GM12878 (cell line): Measurements from ENCODE around the gene BIN1. TPM values are rescaled to one million over a fixed set of nuclear protein-coding genes. Genes with fewer than 3 reads are reported as not detected.

Experiments used
- ATAC-seq: fragments of 200-7000 bp; cut with Tn5 transposase; 3 replicates; pipeline ENCODE4 v1.9.1; 2020; ENCODE audit warnings: mild to moderate bottlenecking, moderate library complexity
- BruUV-seq: library from RNA; stranded (reverse); fragments of 400-500 nt; replicated peaks from 2 replicates; lab custom pipeline; 2021; lab: Mats Ljungman, UMichigan
- CTCF ChIA-PET: fragments of 300-600 bp; sonication (Branson Sonifier 250); formaldehyde crosslinking; extraction: SDS; loops from one replicate; lab custom pipeline; 2021; ENCODE audit warnings: inconsistent platforms; lab: Yijun Ruan, JAX
- POLR2A ChIA-PET: fragments of 350-600 bp; formaldehyde crosslinking; extraction: SDS; loops from one replicate; lab custom pipeline; 2021; ENCODE audit warnings: inconsistent platforms; lab: Charles Lee
- RAD21 ChIA-PET: fragments of 300-600 bp; sonication (Branson Sonifier 250); formaldehyde crosslinking; loops from one replicate; lab custom pipeline; 2023; ENCODE audit warnings: antibody characterized with exemption; ENCODE audit not compliant: unreplicated experiment; lab: Charles Lee
- SMC1A ChIA-PET: fragments of 300-600 bp; sonication (Branson Sonifier 250); formaldehyde crosslinking; loops from one replicate; lab custom pipeline; 2023; ENCODE audit not compliant: unreplicated experiment, uncharacterized antibody; lab: Charles Lee
- DNase-seq: peaks from one replicate; pipeline ENCODE4 v3.0.0-alpha.2; 2011; ENCODE audit warnings: low read depth, low spot score
- FAIRE-seq: peaks from 3 replicates; lab custom pipeline; 2011; peaks lifted over from hg19 to GRCh38; lab: Jason Lieb, UNC
- H2AFZ ChIP-seq: 2 replicates; pipeline ENCODE4 v1.6.0; 2011; ENCODE audit warnings: low read depth, low read length, control low read depth; ENCODE audit not compliant: control insufficient read depth
- H3K27ac ChIP-seq: 2 replicates; pipeline ENCODE4 v1.5.1; 2011; ENCODE audit warnings: control low read depth; ENCODE audit not compliant: control insufficient read depth, insufficient read depth
- H3K27me3 ChIP-seq, 2 experiments: replicated peaks in 1 of 2; 2 replicates each; pipeline versions ENCODE4 v1.6.0 to v1.6.1; 2011; ENCODE audit warnings: low read length in 1 of 2; ENCODE audit not compliant: control insufficient read depth in 2 of 2, insufficient read depth in 2 of 2
- H3K36me3 ChIP-seq, 2 experiments: 2 replicates each; pipeline ENCODE4 v1.5.1; 2011; ENCODE audit warnings: low read length in 1 of 2; ENCODE audit not compliant: control insufficient read depth in 2 of 2, insufficient read depth in 2 of 2
- H3K4me1 ChIP-seq: 2 replicates; pipeline ENCODE4 v1.6.1; 2011; ENCODE audit warnings: mild to moderate bottlenecking, low read length, moderate library complexity, mixed read lengths; ENCODE audit not compliant: control insufficient read depth, insufficient read depth
- H3K4me2 ChIP-seq: 2 replicates; pipeline ENCODE4 v1.6.0; 2011; ENCODE audit warnings: control low read depth; ENCODE audit not compliant: control insufficient read depth, insufficient read depth
- H3K4me3 ChIP-seq: fragments of 200-600 bp; sonication (generic); 2 replicates; pipeline ENCODE4 v1.5.1; 2016
- H3K79me2 ChIP-seq: 2 replicates; pipeline ENCODE4 v1.6.0; 2011; ENCODE audit warnings: low read length; ENCODE audit not compliant: control insufficient read depth, insufficient read depth
- H3K9ac ChIP-seq: 2 replicates; pipeline ENCODE4 v1.8.0; 2011; ENCODE audit warnings: low read length, control low read depth, mixed read lengths; ENCODE audit not compliant: control insufficient read depth, insufficient read depth
- H3K9me3 ChIP-seq: replicated peaks from 3 replicates; pipeline ENCODE4 v1.5.1; 2011; ENCODE audit warnings: mild to moderate bottlenecking, low read length; ENCODE audit not compliant: control insufficient read depth, insufficient read depth
- H4K20me1 ChIP-seq: 2 replicates; pipeline ENCODE4 v1.6.0; 2011; ENCODE audit not compliant: control insufficient read depth, insufficient read depth
- ATF2 ChIP-seq: IDR thresholded peaks from 2 replicates; pipeline ENCODE4 v1.6.1; 2012; ENCODE audit warnings: low read length, inconsistent platforms
- BRCA1 ChIP-seq: IDR thresholded peaks from 2 replicates; pipeline ENCODE4 v1.6.1; 2011; ENCODE audit warnings: low read depth, low read length, improper control_type of control experiment
- HDGF ChIP-seq: fragments of 450-650 bp; IDR thresholded peaks from 2 replicates; pipeline ENCODE4 v1.6.1; 2016; ENCODE audit warnings: antibody characterized with exemption
- IRF4 ChIP-seq: IDR thresholded peaks from 2 replicates; pipeline ENCODE4 v1.6.1; 2011; ENCODE audit warnings: low read depth, low read length
- IRF5 ChIP-seq: fragments of 450-650 bp; IDR thresholded peaks from 2 replicates; pipeline ENCODE4 v1.6.1; 2017; ENCODE audit warnings: borderline replicate concordance
- MYC ChIP-seq: IDR thresholded peaks from 2 replicates; pipeline ENCODE4 v1.6.1; 2011; ENCODE audit warnings: mild to moderate bottlenecking, low read length, moderate library complexity, inconsistent platforms; ENCODE audit not compliant: insufficient read depth, insufficient replicate concordance, insufficient read length, severe bottlenecking
- NFYB ChIP-seq: IDR thresholded peaks from 2 replicates; pipeline ENCODE4 v1.6.1; 2011; ENCODE audit warnings: low read depth, mild to moderate bottlenecking, low read length, improper control_type of control experiment, moderate library complexity; ENCODE audit not compliant: insufficient read depth
- NR2C1 ChIP-seq: fragments of 450-650 bp; IDR thresholded peaks from 2 replicates; pipeline ENCODE4 v1.6.1; 2017; ENCODE audit warnings: antibody characterized with exemption, mild to moderate bottlenecking, moderate library complexity
- POLR2A ChIP-seq: IDR thresholded peaks from 2 replicates; pipeline ENCODE4 v1.6.1; 2011; ENCODE audit warnings: low read depth, mild to moderate bottlenecking, low read length
- RELA ChIP-seq: fragments of 450-650 bp; IDR thresholded peaks from 2 replicates; pipeline ENCODE4 v1.8.0; 2014; ENCODE audit warnings: borderline replicate concordance; ENCODE audit not compliant: partially characterized antibody
- SIX5 ChIP-seq: IDR thresholded peaks from 2 replicates; pipeline ENCODE4 v1.6.1; 2011; ENCODE audit warnings: mild to moderate bottlenecking, low read depth, low read length, moderate library complexity; ENCODE audit not compliant: severe bottlenecking
- TARDBP ChIP-seq: IDR thresholded peaks from 2 replicates; pipeline ENCODE4 v1.6.1; 2016; ENCODE audit warnings: borderline replicate concordance
- ZNF384 ChIP-seq: IDR thresholded peaks from 2 replicates; pipeline ENCODE4 v1.6.1; 2012; ENCODE audit warnings: low read depth, mild to moderate bottlenecking, low read length, improper control_type of control experiment, borderline replicate concordance
- ZNF592 ChIP-seq: fragments of 450-650 bp; IDR thresholded peaks from 2 replicates; pipeline ENCODE4 v1.6.1; 2017; ENCODE audit warnings: mild to moderate bottlenecking, moderate library complexity
- ZNF622 ChIP-seq: fragments of 450-650 bp; IDR thresholded peaks from 2 replicates; pipeline ENCODE4 v1.6.1; 2017; ENCODE audit warnings: mild to moderate bottlenecking, inconsistent platforms
- WGBS: methylation state at CpG from one replicate; pipeline ENCODE4 v1.1.6; 2016; ENCODE audit warnings: low lambda C conversion rate; ENCODE audit not compliant: insufficient replicate concordance, insufficient coverage; ENCODE audit errors: missing lambda C conversion rate; 5-methylcytosine and 5-hydroxymethylcytosine counted together
- in situ Hi-C: fragments of 300-500 bp; cut with MboI; formaldehyde crosslinking; loops from 9 replicates; pipeline ENCODE4 v1.14.3; 2018; ENCODE audit warnings: mixed read lengths
- intact Hi-C: fragments of 100-400 bp; cut with micrococcal nuclease; formaldehyde crosslinking; loops from one replicate; pipeline ENCODE4 v1.14.2; 2022; ENCODE audit not compliant: unreplicated experiment
- polyA plus RNA-seq, 11 experiments: library from polyadenylated mRNA; depleted of rRNA in 4 of 11; unstranded in 6 of 11; stranded (reverse) in 5 of 11; fragments of >200 nt; fragmentation: Nextera tagmentation in 4 of 11; fragmentation: Illumina TruSeq in 1 of 11; extraction: Ambion mirVana in 4 of 11; extraction: Trizol in 1 of 11; gene quantifications; 1 replicate in 1 of 11; 2 replicates in 10 of 11; pipeline versions ENCODE4 v1.2.1 to v1.2.3, GENCODE V29; 2011 to 2016; ENCODE audit warnings: inconsistent platforms in 2 of 11, missing spikeins in 2 of 11, low read depth in 1 of 11
- total RNA-seq, 4 experiments: library from RNA; depleted of rRNA in 3 of 4; stranded (reverse); fragments of >200 nt in 3 of 4; fragmentation: Illumina TruSeq in 1 of 4; extraction: Trizol in 1 of 4; gene quantifications; 2 replicates each; pipeline versions ENCODE4 v1.2.1 to v1.2.3, GENCODE V29; 2013 to 2021

The BIN1 gene
- total and polyA plus RNA-seq, 10 of the 15 experiments (the other 5 are each of a cell fraction or from before 2014, with no cell fraction given) = 0.32 to 21.3 (median 11.2) TPM

- TF ChIP-seq TARDBP (no peak), NFYB (no peak), POLR2A (no peak), IRF5 (no peak), BRCA1 (no peak), ATF2 (no peak)
These were observed 32.8 kb upstream of the BIN1 start (continued) for GRCh38 chr2:127139766-127140165.

GRCh38 chr2:127138281-127138680 lies 31.3 kb upstream of the BIN1 start:
- SMC1A ChIA-PET = no interaction called here
- intact Hi-C loops = no loop called here

More at GRCh38 chr2:127138281-127138680, 31.3 kb upstream of the BIN1 start:
- Histone ChIP-seq H3K4me3 (no peak overlapping the region), H3K4me2 (no peak overlapping the region), H3K27ac (no peak overlapping the region), H3K79me2 (no peaks in the 10 kb centered on the region), H4K20me1 (no peaks in the 10 kb centered on the region), H3K36me3 (no peaks in the 10 kb centered on the region), H3K9ac (no peak overlapping the region)
- BruUV-seq = no TSS peak
- DNase-seq = no peak
- POLR2A ChIA-PET = no interaction called here
- no peak for ATAC-seq
- TF ChIP-seq ZNF384 = no peak
- no peak for TF ChIP-seq NR2C1
- TF ChIP-seq HDGF = no peak
- no peak for TF ChIP-seq ZNF592
- TF ChIP-seq RELA = no peak
- TF ChIP-seq SIX5 = no peak
- no peak for TF ChIP-seq ZNF622
- TF ChIP-seq IRF4 = no peak
- TF ChIP-seq MYC = no peak
- TF ChIP-seq, all 136 proteins: peak for 0
- no peaks in the 10 kb centered on the region for H3K27me3 ChIP-seq
- WGBS = 47% methylated on average over 12 of the region's 12 CpGs
- no peak for FAIRE-seq
- ChIA-PET RAD21 (no interaction called here), CTCF (interaction anchor here (2.1 kb wide), 1 partner anchor 70 kb away, joined by 9 read pairs; no protein-coding TSS in a partner anchor)
- no peak overlapping the region for H2AFZ ChIP-seq
- in situ Hi-C loops = no loop called here
- no peaks in the 10 kb centered on the region for H3K4me1 ChIP-seq
- H3K9me3 ChIP-seq = no peaks in the 10 kb centered on the region
